A549 (cell line): ENCODE results near the gene USP38. TPM values are rescaled to one million over a fixed set of nuclear protein-coding genes. Genes with fewer than 3 reads are reported as not detected.

Source experiments
- ATAC-seq, 2 experiments: fragments of 200-7000 bp in 1 of 2; fragments of >200 bp in 1 of 2; cut with Nextera tagmentation in 1 of 2; cut with Tn5 transposase in 1 of 2; 3 replicates each; pipeline versions ENCODE4 v1.8.0 to v1.9.1; 2018 to 2020; ENCODE audit warnings: mild to moderate bottlenecking in 1 of 2, moderate library complexity in 1 of 2
- CTCF ChIA-PET: fragments of 300-600 bp; sonication (Branson Sonifier 250); formaldehyde crosslinking; extraction: SDS; loops from one replicate; lab custom pipeline; 2021; ENCODE audit warnings: antibody characterized with exemption, inconsistent platforms; lab: Yijun Ruan, JAX
- POLR2A ChIA-PET: fragments of 350-600 bp; formaldehyde crosslinking; extraction: SDS; loops from one replicate; lab custom pipeline; 2021; ENCODE audit warnings: antibody characterized with exemption, inconsistent platforms; lab: Yijun Ruan, JAX
- DNase-seq, 2 experiments: peaks; one replicate each; pipeline versions ENCODE4 v3.0.0 to v3.0.0-alpha.2; 2011 to 2016; ENCODE audit warnings: low read depth in 1 of 2, low spot score in 1 of 2
- FAIRE-seq: peaks from 2 replicates; lab custom pipeline; 2011; peaks lifted over from hg19 to GRCh38; lab: Jason Lieb, UNC
- H3K27ac ChIP-seq, 2 experiments: fragments of >200 bp; sonication (Bioruptor Twin); formaldehyde crosslinking; 3 replicates each; pipeline ENCODE4 v1.5.1; 2016 to 2017
- H3K4me1 ChIP-seq: fragments of >200 bp; sonication (Bioruptor Twin); formaldehyde crosslinking; 3 replicates; pipeline ENCODE4 v1.6.1; 2016
- H3K4me2 ChIP-seq: fragments of >200 bp; sonication (Bioruptor Twin); formaldehyde crosslinking; 3 replicates; pipeline ENCODE4 v1.6.1; 2016
- H3K4me3 ChIP-seq: fragments of >200 bp; sonication (Bioruptor Twin); formaldehyde crosslinking; 3 replicates; pipeline ENCODE4 v1.5.1; 2016
- H3K9me3 ChIP-seq: fragments of >200 bp; sonication (Bioruptor Twin); formaldehyde crosslinking; 3 replicates; pipeline ENCODE4 v1.6.1; 2016
- CBX2 ChIP-seq: fragments of 200-600 bp; sonication (generic); IDR thresholded peaks from 2 replicates; pipeline ENCODE4 v1.6.1; 2016; ENCODE audit warnings: low read depth, mild to moderate bottlenecking, borderline replicate concordance
- CBX8 ChIP-seq: fragments of 200-600 bp; sonication (generic); IDR thresholded peaks from 2 replicates; pipeline ENCODE4 v1.6.1; 2016
- CHD2 ChIP-seq: fragments of 150-350 bp; IDR thresholded peaks from 2 replicates; pipeline ENCODE4 v1.6.1; 2014; ENCODE audit warnings: low read length; ENCODE audit not compliant: partially characterized antibody
- CHD4 ChIP-seq: fragments of 200-600 bp; sonication (generic); IDR thresholded peaks from 2 replicates; pipeline ENCODE4 v1.6.1; 2016; ENCODE audit warnings: antibody characterized with exemption, mild to moderate bottlenecking, borderline replicate concordance
- EP300 ChIP-seq, 2 experiments: fragments of >200 bp; sonication (Bioruptor Twin); formaldehyde crosslinking; IDR thresholded peaks; 2 replicates in 1 of 2; 3 replicates in 1 of 2; pipeline ENCODE4 v1.6.1; 2016 to 2017
- ESRRA ChIP-seq: fragments of 150-350 bp; IDR thresholded peaks from 2 replicates; pipeline ENCODE4 v1.6.1; 2014; ENCODE audit warnings: mild to moderate bottlenecking, low read length, borderline replicate concordance
- FOSB ChIP-seq: fragments of 250-450 bp; sonication (Bioruptor Pico); IDR thresholded peaks from 2 replicates; pipeline ENCODE4 v1.5.0; 2020; ENCODE audit warnings: mild to moderate bottlenecking, moderate library complexity
- FOSL2 ChIP-seq, 2 experiments: fragments of 450-650 bp in 1 of 2; fragments of >200 bp in 1 of 2; sonication (Bioruptor Twin) in 1 of 2; formaldehyde crosslinking; IDR thresholded peaks; 2 replicates each; pipeline versions ENCODE4 v1.5.0 to v1.6.1; 2016 to 2020; ENCODE audit warnings: mild to moderate bottlenecking in 1 of 2, moderate library complexity in 1 of 2
- FOXS1 ChIP-seq: fragments of 250-450 bp; sonication (Bioruptor Pico); IDR thresholded peaks from 2 replicates; pipeline ENCODE4 v1.5.0; 2020; ENCODE audit warnings: mild to moderate bottlenecking, moderate library complexity
- GATA3 ChIP-seq: IDR thresholded peaks from 2 replicates; pipeline ENCODE4 v1.6.1; 2012; ENCODE audit warnings: borderline replicate concordance
- HDAC2 ChIP-seq: fragments of 200-600 bp; sonication (generic); IDR thresholded peaks from 2 replicates; pipeline ENCODE4 v1.6.1; 2016
- HEYL ChIP-seq: fragments of 250-450 bp; sonication (Bioruptor Pico); IDR thresholded peaks from 2 replicates; pipeline ENCODE4 v1.8.0; 2021; ENCODE audit warnings: mild to moderate bottlenecking, moderate library complexity
- HOXA7 ChIP-seq: fragments of 250-450 bp; sonication (Bioruptor Pico); IDR thresholded peaks from 2 replicates; pipeline ENCODE4 v1.5.0; 2020; ENCODE audit warnings: mild to moderate bottlenecking, moderate library complexity
- HOXB5 ChIP-seq: fragments of 250-450 bp; sonication (Bioruptor Pico); IDR thresholded peaks from 2 replicates; pipeline ENCODE4 v1.5.0; 2020; ENCODE audit warnings: mild to moderate bottlenecking, moderate library complexity
- JUN ChIP-seq, 2 experiments: fragments of >200 bp; sonication (Bioruptor Twin); formaldehyde crosslinking; IDR thresholded peaks; 2 replicates in 1 of 2; 3 replicates in 1 of 2; pipeline ENCODE4 v1.6.1; 2016 to 2017
- KDM5A ChIP-seq: fragments of 200-600 bp; sonication (generic); IDR thresholded peaks from 2 replicates; pipeline ENCODE4 v1.6.1; 2016; ENCODE audit warnings: antibody characterized with exemption, mild to moderate bottlenecking
- MAZ ChIP-seq: fragments of 150-350 bp; IDR thresholded peaks from 2 replicates; pipeline ENCODE4 v1.6.1; 2014; ENCODE audit warnings: antibody characterized with exemption, low read depth, low read length, borderline replicate concordance
- NPAS2 ChIP-seq: fragments of 250-450 bp; sonication (Bioruptor Pico); IDR thresholded peaks from 2 replicates; pipeline ENCODE4 v1.8.0; 2022; ENCODE audit warnings: mild to moderate bottlenecking, moderate library complexity, borderline replicate concordance
- NR3C1 ChIP-seq: fragments of >200 bp; sonication (Bioruptor Twin); formaldehyde crosslinking; IDR thresholded peaks from 3 replicates; pipeline ENCODE4 v1.6.1; 2017
- PBX3 ChIP-seq: IDR thresholded peaks from 2 replicates; pipeline ENCODE4 v1.6.1; 2012
- PHF8 ChIP-seq: fragments of 200-600 bp; sonication (generic); IDR thresholded peaks from 2 replicates; pipeline ENCODE4 v1.6.1; 2016; ENCODE audit warnings: low read depth, mild to moderate bottlenecking, antibody characterized with exemption, moderate library complexity, borderline replicate concordance
- RAD21 ChIP-seq, 2 experiments: fragments of >200 bp in 1 of 2; sonication (Bioruptor Twin) in 1 of 2; formaldehyde crosslinking in 1 of 2; IDR thresholded peaks in 1 of 2; conservative IDR thresholded peaks in 1 of 2; 2 replicates in 1 of 2; 3 replicates in 1 of 2; pipeline ENCODE4 v1.6.1; 2012 to 2018; ENCODE audit warnings: inconsistent platforms in 1 of 2
- RARB ChIP-seq: fragments of 250-450 bp; sonication (Bioruptor Pico); IDR thresholded peaks from 2 replicates; pipeline ENCODE4 v1.8.0; 2021; ENCODE audit warnings: mild to moderate bottlenecking, moderate library complexity
- RCOR1 ChIP-seq: fragments of 150-350 bp; IDR thresholded peaks from 2 replicates; pipeline ENCODE4 v1.6.1; 2014; ENCODE audit warnings: antibody characterized with exemption, low read length, low read depth
- RFX5 ChIP-seq: fragments of 450-650 bp; IDR thresholded peaks from 2 replicates; pipeline ENCODE4 v1.7.1; 2014; ENCODE audit warnings: antibody characterized with exemption, mild to moderate bottlenecking, moderate library complexity
- SMC3 ChIP-seq: fragments of >200 bp; sonication (Bioruptor Twin); formaldehyde crosslinking; IDR thresholded peaks from 3 replicates; pipeline ENCODE4 v1.6.1; 2018; ENCODE audit warnings: inconsistent platforms
- SREBF2 ChIP-seq: fragments of 450-650 bp; IDR thresholded peaks from 2 replicates; pipeline ENCODE4 v1.6.1; 2014; ENCODE audit warnings: mild to moderate bottlenecking, moderate library complexity
- ZFP36 ChIP-seq: fragments of 450-650 bp; IDR thresholded peaks from 2 replicates; pipeline ENCODE4 v1.6.1; 2014; ENCODE audit warnings: borderline replicate concordance; ENCODE audit not compliant: partially characterized antibody
- ZNF302 ChIP-seq: fragments of 250-450 bp; sonication (Bioruptor Pico); IDR thresholded peaks from 2 replicates; pipeline ENCODE4 v1.9.0; 2021; ENCODE audit warnings: inconsistent platforms, mild to moderate bottlenecking, moderate library complexity
- WGBS: methylation state at CpG from one replicate; pipeline ENCODE4 v1.1.6; 2017; ENCODE audit errors: missing lambda C conversion rate; 5-methylcytosine and 5-hydroxymethylcytosine counted together
- polyA plus RNA-seq, 4 experiments: library from polyadenylated mRNA; depleted of rRNA in 3 of 4; stranded (reverse); fragments of >200 nt; fragmentation: RNase III in 1 of 4; extraction: RNeasy Plus Mini Kit Qiagen cat#74134 plus additional on column Dnase treatment in 1 of 4; gene quantifications; 2 replicates in 3 of 4; 3 replicates in 1 of 4; pipeline ENCODE4 v1.2.3, GENCODE V29; 2011 to 2017
- TF ChIP-seq, protein P1 (sequence below): IDR thresholded peaks from 2 replicates; pipeline ENCODE4 v1.6.1; 2012
- TF ChIP-seq, protein P2 (sequence below): fragments of 450-650 bp; IDR thresholded peaks from 2 replicates; pipeline ENCODE4 v1.6.1; 2014; ENCODE audit warnings: antibody characterized with exemption
- TF ChIP-seq, protein P3 (sequence below): fragments of >200 bp; sonication (Bioruptor Twin); formaldehyde crosslinking; IDR thresholded peaks from 3 replicates; pipeline ENCODE4 v1.5.1; 2016

USP38 gene
- polyA plus RNA-seq, 2 of the 4 experiments (the other 2 are of a cell fraction), result 5.6 to 10.9 TPM

GRCh38 chr4:143246977-143247376 is 62.3 kb downstream of the USP38 start:
- no peak for ATAC-seq
- POLR2A ChIA-PET, result no interaction called here
- CTCF ChIA-PET, result no interaction called here
- Histone ChIP-seq H3K4me2 (no peak overlapping the region), H3K27ac (no peak overlapping the region), H3K4me1 (no peaks in the 10 kb centered on the region), H3K4me3 (no peak overlapping the region), H3K9me3 (no peaks in the 10 kb centered on the region)
- TF ChIP-seq SREBF2 (no peak), NPAS2 (CRISPR knock-in tag) (no peak), CBX8 (no peak), CHD2 (no peak), CHD4 (no peak), PBX3 (no peak), EP300 (IDR thresholded peaks at IDR 0.05) (no peak), FOSB (CRISPR knock-in tag) (no peak), MAZ (no peak), CBX2 (no peak), ESRRA (no peak), FOXS1 (no peak), RARB (CRISPR knock-in tag) (no peak), KDM5A (no peak), PHF8 (no peak), ZNF302 (CRISPR knock-in tag) (no peak), NR3C1 (no peak), RAD21 (conservative IDR thresholded peaks at IDR 0.05 in 1 of 2, IDR thresholded peaks at IDR 0.05 in 1 of 2) (no peak)
- TF ChIP-seq, protein P1, sequence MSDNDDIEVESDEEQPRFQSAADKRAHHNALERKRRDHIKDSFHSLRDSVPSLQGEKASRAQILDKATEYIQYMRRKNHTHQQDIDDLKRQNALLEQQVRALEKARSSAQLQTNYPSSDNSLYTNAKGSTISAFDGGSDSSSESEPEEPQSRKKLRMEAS, result no peak
- TF ChIP-seq, protein P2, sequence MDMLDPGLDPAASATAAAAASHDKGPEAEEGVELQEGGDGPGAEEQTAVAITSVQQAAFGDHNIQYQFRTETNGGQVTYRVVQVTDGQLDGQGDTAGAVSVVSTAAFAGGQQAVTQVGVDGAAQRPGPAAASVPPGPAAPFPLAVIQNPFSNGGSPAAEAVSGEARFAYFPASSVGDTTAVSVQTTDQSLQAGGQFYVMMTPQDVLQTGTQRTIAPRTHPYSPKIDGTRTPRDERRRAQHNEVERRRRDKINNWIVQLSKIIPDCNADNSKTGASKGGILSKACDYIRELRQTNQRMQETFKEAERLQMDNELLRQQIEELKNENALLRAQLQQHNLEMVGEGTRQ, result no peak
- 28% methylated on average over 2 of the region's 4 CpGs for WGBS
- no peak for DNase-seq
- no peak for FAIRE-seq

DNA sequence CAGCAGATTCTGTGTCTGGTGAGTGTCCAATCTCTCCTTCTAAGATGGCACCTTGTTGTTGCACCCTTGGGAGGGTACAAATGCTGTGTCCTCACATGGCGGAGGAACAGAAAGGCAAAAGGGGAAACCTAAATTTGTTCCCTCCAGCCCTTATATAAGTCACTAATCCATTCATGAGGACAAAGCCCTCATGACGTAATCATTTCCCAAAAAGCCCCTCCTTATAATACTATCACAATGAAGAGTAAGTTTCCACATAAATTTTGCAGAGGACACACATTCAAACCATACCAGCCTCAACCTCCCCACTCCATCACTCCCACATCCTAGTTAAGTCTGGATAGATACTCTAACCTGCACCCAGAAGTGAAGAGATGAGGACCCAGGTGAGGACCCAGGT is 63.1 kb downstream of the USP38 start:
- POLR2A ChIA-PET, result no interaction called here
- 85% methylated on average over 2 of the region's 2 CpGs for WGBS
- Histone ChIP-seq H3K4me1 (no peaks in the 10 kb centered on the region), H3K27ac (no peak overlapping the region), H3K9me3 (no peaks in the 10 kb centered on the region), H3K4me3 (no peak overlapping the region), H3K4me2 (no peak overlapping the region)
- DNase-seq (no peak), FAIRE-seq (no peak), ATAC-seq (no peak)
- CTCF ChIA-PET, result no interaction called here
- TF ChIP-seq EP300 (IDR thresholded peaks at IDR 0.05) (no peak), HEYL (CRISPR knock-in tag) (no peak), HOXB5 (CRISPR knock-in tag) (no peak), RARB (CRISPR knock-in tag) (no peak), NR3C1 (no peak), FOSB (CRISPR knock-in tag) (no peak), CHD2 (no peak), HOXA7 (CRISPR knock-in tag) (no peak), GATA3 (no peak), ESRRA (no peak), RCOR1 (no peak), ZFP36 (no peak), SMC3 (no peak), PBX3 (no peak), FOSL2 (IDR thresholded peaks at IDR 0.05) (no peak), FOSL2 (CRISPR knock-in tag; IDR thresholded peaks at IDR 0.05) (no peak), JUN (IDR thresholded peaks at IDR 0.05) (no peak), RFX5 (no peak), HDAC2 (no peak)
- TF ChIP-seq, protein P3, sequence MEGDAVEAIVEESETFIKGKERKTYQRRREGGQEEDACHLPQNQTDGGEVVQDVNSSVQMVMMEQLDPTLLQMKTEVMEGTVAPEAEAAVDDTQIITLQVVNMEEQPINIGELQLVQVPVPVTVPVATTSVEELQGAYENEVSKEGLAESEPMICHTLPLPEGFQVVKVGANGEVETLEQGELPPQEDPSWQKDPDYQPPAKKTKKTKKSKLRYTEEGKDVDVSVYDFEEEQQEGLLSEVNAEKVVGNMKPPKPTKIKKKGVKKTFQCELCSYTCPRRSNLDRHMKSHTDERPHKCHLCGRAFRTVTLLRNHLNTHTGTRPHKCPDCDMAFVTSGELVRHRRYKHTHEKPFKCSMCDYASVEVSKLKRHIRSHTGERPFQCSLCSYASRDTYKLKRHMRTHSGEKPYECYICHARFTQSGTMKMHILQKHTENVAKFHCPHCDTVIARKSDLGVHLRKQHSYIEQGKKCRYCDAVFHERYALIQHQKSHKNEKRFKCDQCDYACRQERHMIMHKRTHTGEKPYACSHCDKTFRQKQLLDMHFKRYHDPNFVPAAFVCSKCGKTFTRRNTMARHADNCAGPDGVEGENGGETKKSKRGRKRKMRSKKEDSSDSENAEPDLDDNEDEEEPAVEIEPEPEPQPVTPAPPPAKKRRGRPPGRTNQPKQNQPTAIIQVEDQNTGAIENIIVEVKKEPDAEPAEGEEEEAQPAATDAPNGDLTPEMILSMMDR, result no peak
- TF ChIP-seq, protein P1, result no peak
